Sigmoid colon (tissue), 7 donors: ENCODE measurements around the gene RING1. TPM values are rescaled to one million over a fixed set of nuclear protein-coding genes. Genes with fewer than 3 reads are reported as not detected.
A peak's percentile ranks its signal among the peaks of the same experiment; 100 is the strongest.

Experiments
- DNase-seq: peaks from one replicate; pipeline ENCODE4 v3.0.0-alpha.2; 2019
- H3K27ac ChIP-seq, 4 donors: fragments of 200-600 bp; sonication (generic); one replicate each; pipeline ENCODE4 v1.5.1; 2016 to 2019; ENCODE audit warnings: mild to moderate bottlenecking in 1 of 4
- H3K27me3 ChIP-seq, 3 donors: fragments of 200-600 bp; sonication (generic); one replicate each; pipeline ENCODE4 v1.5.1; 2019; ENCODE audit warnings: mild to moderate bottlenecking in 1 of 3
- H3K36me3 ChIP-seq, 4 donors: fragments of 200-600 bp; sonication (generic); one replicate each; pipeline ENCODE4 v1.5.1; 2016 to 2019
- H3K4me1 ChIP-seq, 4 donors: fragments of 200-600 bp; sonication (generic); one replicate each; pipeline ENCODE4 v1.5.1; 2017 to 2019
- H3K4me3 ChIP-seq, 4 donors: fragments of 200-600 bp; sonication (generic); one replicate each; pipeline ENCODE4 v1.5.1; 2017 to 2019; ENCODE audit warnings: mild to moderate bottlenecking in 2 of 4, moderate library complexity in 1 of 4
- H3K9me3 ChIP-seq, 4 donors: fragments of 200-600 bp in 3 of 4; sonication (generic) in 3 of 4; one replicate each; pipeline versions ENCODE4 v1.5.1 to v1.6.1; 2013 to 2019
- CTCF ChIP-seq, 4 experiments: fragments of 450-650 bp in 3 of 4; fragments of 200-600 bp in 1 of 4; IDR thresholded peaks; one replicate each; pipeline ENCODE4 v1.5.1; 2016 to 2019; ENCODE audit warnings: antibody characterized with exemption in 4 of 4, mild to moderate bottlenecking in 3 of 4, moderate library complexity in 2 of 4
- EP300 ChIP-seq, 4 donors: sonication (generic); formaldehyde crosslinking; IDR thresholded peaks; one replicate each; pipeline ENCODE4 v1.6.1; 2017; ENCODE audit warnings: antibody characterized with exemption in 4 of 4
- POLR2A ChIP-seq, 2 donors: fragments of 450-650 bp; IDR thresholded peaks; one replicate each; pipeline ENCODE4 v1.6.1; 2016; ENCODE audit warnings: antibody characterized with exemption in 2 of 2, mild to moderate bottlenecking in 2 of 2, moderate library complexity in 2 of 2
- POLR2AphosphoS5 ChIP-seq, 4 donors: sonication (generic); formaldehyde crosslinking; IDR thresholded peaks; one replicate each; pipeline ENCODE4 v1.6.1; 2017; ENCODE audit warnings: antibody characterized with exemption in 4 of 4
- WGBS, 2 donors: extraction: QIAGEN DNeasy Blood & Tissue Kit; methylation state at CpG; one replicate each; pipeline ENCODE4 v1.1.7; 2013; 5-methylcytosine and 5-hydroxymethylcytosine counted together
- intact Hi-C: fragments of 100-400 bp; cut with DNase I; formaldehyde crosslinking; loops from one replicate; pipeline ENCODE4 v1.15.1; 2023
- polyA plus RNA-seq, 3 donors: library from polyadenylated mRNA; stranded (reverse); fragments of 200-250 nt; gene quantifications; one replicate each; pipeline ENCODE4 v1.2.3, GENCODE V29; 2013
- total RNA-seq, 4 donors: library from RNA; depleted of rRNA; stranded (reverse); fragments of >200 nt; gene quantifications; one replicate each; pipeline ENCODE4 v1.1.0, GENCODE V29; 2016
- donor health status: healthy with polysubstance abuse.
- donor health status: Bipolar disorder and iron deficiency.
- donor health status: healthy.

Gene RING1
- total and polyA plus RNA-seq, 7 donors, result 13.2 to 36.0 (median 18.1) TPM

GRCh38 chr6:33211136-33211535, 2.8 kb downstream of the RING1 start:
- Histone ChIP-seq H3K36me3 (peaks cover 4 to 26% (median 6%) of the 10 kb centered on the region in 4 donors), H3K27ac (no peak overlapping the region), H3K4me1 (peaks cover 0 to 38% (median 30%) of the 10 kb centered on the region in 4 donors), H3K9me3 (no peaks in the 10 kb centered on the region), H3K4me3 (no peak overlapping the region), H3K27me3 (no peaks in the 10 kb centered on the region)
- no peak for TF ChIP-seq EP300 (IDR thresholded peaks at IDR 0.05)
- no peak for TF ChIP-seq CTCF (IDR thresholded peaks at IDR 0.05)
- TF ChIP-seq POLR2AphosphoS5 (IDR thresholded peaks at IDR 0.05), result no peak
- no peak for TF ChIP-seq POLR2A (IDR thresholded peaks at IDR 0.05)
- intact Hi-C loops, result no loop called here
- DNase-seq, result no peak
- 89 to 90% methylated on average over 17 of the region's 17 CpGs for WGBS, 2 donors

- Histone ChIP-seq H3K4me1 (peaks cover 0 to 36% (median 30%) of the 10 kb centered on the region in 4 donors), H3K4me3 (no peak overlapping the region), H3K27me3 (no peaks in the 10 kb centered on the region), H3K9me3 (no peaks in the 10 kb centered on the region), H3K36me3 (peaks cover 4 to 26% (median 6%) of the 10 kb centered on the region in 4 donors), H3K27ac (no peak overlapping the region)
- WGBS, 2 donors, result 81 to 86% methylated on average over 18 of the region's 18 CpGs
- no peak for DNase-seq
- no peak for TF ChIP-seq POLR2AphosphoS5 (IDR thresholded peaks at IDR 0.05)
- TF ChIP-seq EP300 (IDR thresholded peaks at IDR 0.05), result no peak
- TF ChIP-seq POLR2A (IDR thresholded peaks at IDR 0.05), result no peak
- TF ChIP-seq CTCF (IDR thresholded peaks at IDR 0.05), result no peak
- intact Hi-C loops, result no loop called here
Measured at GRCh38 chr6:33211666-33212422, 3.5 kb downstream of the RING1 start.

GRCh38 chr6:33212857-33213165, 4.5 kb downstream of the RING1 start:
- H3K4me3 ChIP-seq, result peak overlapping the region; percentile 22 to 55 (median 48)
- intact Hi-C loops, result no loop called here
- peak overlapping the region in 3 of 4 donors; percentile 41 to 63 (median 57) for H3K27ac ChIP-seq
- H3K27me3 ChIP-seq, result no peaks in the 10 kb centered on the region
- H3K36me3 ChIP-seq, result peaks cover 4 to 26% (median 6%) of the 10 kb centered on the region in 4 donors
- peaks cover 0 to 27% (median 22%) of the 10 kb centered on the region in 4 donors for H3K4me1 ChIP-seq
- H3K9me3 ChIP-seq, result no peaks in the 10 kb centered on the region
- TF ChIP-seq POLR2A (IDR thresholded peaks at IDR 0.05) (no peak), CTCF (IDR thresholded peaks at IDR 0.05) (no peak), POLR2AphosphoS5 (IDR thresholded peaks at IDR 0.05) (no peak), EP300 (IDR thresholded peaks at IDR 0.05) (no peak)
- WGBS, 2 donors, result 8 to 12% methylated on average over 6 of the region's 6 CpGs
- DNase-seq, result no peak

- DNase-seq, result no peak
- WGBS, 2 donors, result 1% methylated on average over 43 of the region's 43 CpGs
- H3K27ac ChIP-seq, result peak overlapping the region in 3 of 4 donors; percentile 41 to 63 (median 57)
- no peaks in the 10 kb centered on the region for H3K9me3 ChIP-seq
- peak overlapping the region; percentile 22 to 55 (median 48) for H3K4me3 ChIP-seq
- H3K27me3 ChIP-seq, result no peaks in the 10 kb centered on the region
- peaks cover 0 to 27% (median 21%) of the 10 kb centered on the region in 4 donors for H3K4me1 ChIP-seq
- peak in 2 of 4 donors; percentile 4 to 15 for TF ChIP-seq POLR2AphosphoS5 (IDR thresholded peaks at IDR 0.05)
- TF ChIP-seq POLR2A (IDR thresholded peaks at IDR 0.05), result no peak
- H3K36me3 ChIP-seq, result peaks cover 4 to 26% (median 6%) of the 10 kb centered on the region in 4 donors
- intact Hi-C loops, result no loop called here
Measured at GRCh38 chr6:33213166-33213988, 5.1 kb downstream of the RING1 start.

GRCh38 chr6:33213989-33214335, 5.7 kb downstream of the RING1 start:
- Histone ChIP-seq H3K9me3 (no peaks in the 10 kb centered on the region), H3K4me1 (peaks cover 0 to 25% (median 18%) of the 10 kb centered on the region in 4 donors), H3K4me3 (peak overlapping the region; percentile 22 to 55 (median 48)), H3K36me3 (peaks cover 4 to 26% (median 6%) of the 10 kb centered on the region in 4 donors), H3K27me3 (no peaks in the 10 kb centered on the region), H3K27ac (peak overlapping the region in 3 of 4 donors; percentile 41 to 63 (median 57))
- intact Hi-C loops, result no loop called here
- TF ChIP-seq EP300 (IDR thresholded peaks at IDR 0.05) (no peak), POLR2A (IDR thresholded peaks at IDR 0.05) (no peak), POLR2AphosphoS5 (IDR thresholded peaks at IDR 0.05) (peak in 1 of 4 donors; percentile 2)
- 17 to 18% methylated on average over 9 of the region's 9 CpGs for whole genome bisulfite sequencing, 2 donors
- no peak for DNase-seq
